ENCODE results near the gene MCMBP.

- no peak for TF ChIP-seq CTCF (optimal IDR thresholded peaks at IDR 0.05 in 1 of 3, IDR thresholded peaks at IDR 0.05 in 1 of 3, conservative IDR thresholded peaks at IDR 0.05 in 1 of 3; ENCODE audit: extremely low read depth in 1 of 3, insufficient read depth in 2 of 3, low read length in 3 of 3)
- no peak for TF ChIP-seq EZH2 (IDR thresholded peaks at IDR 0.05; ENCODE audit: low read length)
Observed at GRCh38 chr10:119812684-119813083, 60.0 kb downstream of the MCMBP start.
